GM21723 (cell line): Measurements from ENCODE around the gene SCN4B.
"Not testable (repeated sequence)": the region's sequence is repeated elsewhere in the genome, so short reads cannot be mapped to it uniquely, and the experiment has no call there.

ENCODE experiments used
- ATAC-seq: cut with Tn5 transposase; IDR thresholded peaks from one replicate; pipeline ENCODE4 v1.9.1; 2021; ENCODE audit warnings: mild to moderate bottlenecking, moderate library complexity; ENCODE audit not compliant: unreplicated experiment

The SCN4B gene, protein sequence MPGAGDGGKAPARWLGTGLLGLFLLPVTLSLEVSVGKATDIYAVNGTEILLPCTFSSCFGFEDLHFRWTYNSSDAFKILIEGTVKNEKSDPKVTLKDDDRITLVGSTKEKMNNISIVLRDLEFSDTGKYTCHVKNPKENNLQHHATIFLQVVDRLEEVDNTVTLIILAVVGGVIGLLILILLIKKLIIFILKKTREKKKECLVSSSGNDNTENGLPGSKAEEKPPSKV

DNA sequence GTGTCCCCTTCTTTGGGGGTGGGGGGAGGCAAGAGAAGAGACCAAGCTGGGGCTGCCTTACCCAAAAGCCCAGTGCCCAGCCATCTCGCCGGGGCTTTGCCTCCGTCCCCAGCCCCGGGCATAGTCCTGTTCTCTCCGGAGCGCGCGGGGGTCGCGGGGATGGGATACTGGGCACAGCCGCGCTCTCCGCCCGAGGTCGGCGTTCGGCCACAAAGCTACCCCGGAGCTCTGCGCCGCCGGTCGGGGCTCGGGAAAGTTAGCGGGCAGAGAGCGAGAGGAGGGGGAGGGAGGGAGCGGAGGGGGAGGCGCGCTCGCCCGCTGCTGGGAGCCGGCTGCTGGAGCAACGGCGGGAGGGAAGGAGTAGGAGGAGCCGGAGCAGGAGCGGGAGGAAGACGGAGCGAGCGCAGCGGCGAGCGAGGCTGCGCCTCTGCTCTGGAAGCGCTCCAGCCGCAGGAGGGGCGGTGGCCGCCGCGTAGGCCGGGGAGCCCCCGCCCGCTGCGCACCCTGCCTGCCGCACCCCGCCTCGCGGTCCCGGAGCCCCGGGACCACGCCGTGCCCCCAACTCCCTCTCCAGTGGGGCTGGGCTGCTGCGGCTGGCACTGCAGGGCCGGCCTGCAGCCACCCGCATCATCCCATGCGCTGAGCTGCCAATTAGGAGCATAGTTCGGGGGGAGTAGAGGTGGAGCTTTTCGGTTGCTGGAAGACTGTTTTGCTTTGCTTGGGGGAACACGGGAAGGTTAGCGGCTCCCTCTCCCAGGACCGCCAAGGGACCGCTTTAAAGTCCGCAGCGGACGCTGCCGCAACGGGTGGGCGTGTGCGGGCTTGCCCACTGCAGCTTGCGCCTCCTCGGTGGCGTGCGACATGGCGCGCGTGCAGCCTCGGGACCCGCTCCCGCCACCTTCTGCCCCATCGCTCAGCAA is at the start of gene SCN4B:
SCN4B (minus strand) TSS at position 272 of the 920 bp plus-strand sequence; CDS start at position 122, 150 bp downstream.
- no peak for ATAC-seq

DNA sequence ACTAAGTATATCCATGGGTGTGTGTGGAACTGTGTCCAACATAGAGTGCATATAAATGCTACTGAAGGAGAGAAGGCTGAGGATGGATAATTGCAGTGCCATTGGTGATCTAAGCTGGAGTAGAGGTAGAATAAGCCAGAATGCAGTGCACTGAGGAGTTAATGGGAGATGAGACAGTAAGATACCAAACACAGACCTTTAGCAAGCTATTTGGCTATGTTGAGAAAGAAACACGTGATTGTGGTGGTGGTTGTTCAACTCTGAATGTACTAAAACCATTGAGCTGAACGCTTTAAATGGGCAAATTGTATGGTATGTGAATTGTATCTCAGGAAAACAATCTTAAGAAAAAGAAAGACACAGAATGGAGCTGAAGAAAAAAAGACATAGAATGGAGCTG is 49.3 kb upstream of the SCN4B start:
- no peak for ATAC-seq

DNA sequence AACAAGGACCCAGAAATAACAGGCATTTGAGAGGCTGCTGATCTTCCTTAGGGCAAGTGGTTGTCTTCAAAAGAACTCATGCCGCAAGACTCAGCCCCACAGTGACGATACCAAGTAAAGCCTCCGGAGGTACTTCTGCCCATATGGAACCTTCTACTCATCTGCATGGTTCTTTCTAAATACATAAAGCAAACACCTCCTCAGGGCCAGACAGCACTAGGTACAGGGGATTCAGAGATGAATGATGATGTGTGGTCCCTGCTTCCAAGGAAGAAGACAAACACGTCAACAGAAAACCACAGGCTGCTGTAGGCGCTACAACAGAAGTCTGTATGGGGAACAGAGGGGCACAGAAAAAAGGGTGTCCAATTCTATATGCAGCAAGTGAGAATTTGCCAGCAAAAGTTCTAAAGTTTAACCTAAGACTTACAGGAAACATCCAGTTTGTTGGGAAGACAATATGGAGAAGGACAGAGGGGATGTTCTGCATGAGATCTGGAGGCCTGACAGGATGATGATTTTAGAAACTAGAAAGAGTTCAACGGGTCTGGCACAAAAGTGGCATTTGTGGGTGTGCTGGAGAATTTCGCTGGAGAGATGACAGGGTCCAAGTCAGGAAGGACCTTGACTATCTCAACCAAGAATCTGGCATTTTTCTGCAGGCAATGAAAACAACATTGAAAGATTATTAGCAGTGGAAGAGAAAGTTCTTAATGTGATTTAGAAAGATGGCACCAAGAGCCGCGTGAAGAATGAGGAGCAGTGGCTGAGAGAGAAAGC is 48.5 kb upstream of the SCN4B start:
- no peak for ATAC-seq

DNA sequence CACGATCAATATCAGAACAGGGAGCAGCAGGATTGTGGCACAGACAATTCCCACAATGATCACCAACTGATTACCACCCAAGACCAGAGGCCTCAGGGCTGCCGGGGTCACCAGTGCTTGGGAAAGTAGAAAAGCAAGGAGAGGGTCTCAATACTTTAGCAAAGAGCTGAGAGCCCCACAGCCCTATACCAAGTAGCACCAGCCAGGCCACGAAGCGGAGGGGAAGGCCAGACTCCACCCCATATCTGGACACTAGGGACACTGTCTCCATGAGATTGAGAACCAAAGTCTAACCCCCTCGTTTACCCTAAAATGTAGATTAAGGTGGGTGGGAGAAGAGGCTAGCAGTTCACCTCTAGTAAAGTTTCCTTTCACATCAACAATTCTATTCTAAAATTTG is 47.9 kb upstream of the SCN4B start:
- no peak for ATAC-seq

DNA sequence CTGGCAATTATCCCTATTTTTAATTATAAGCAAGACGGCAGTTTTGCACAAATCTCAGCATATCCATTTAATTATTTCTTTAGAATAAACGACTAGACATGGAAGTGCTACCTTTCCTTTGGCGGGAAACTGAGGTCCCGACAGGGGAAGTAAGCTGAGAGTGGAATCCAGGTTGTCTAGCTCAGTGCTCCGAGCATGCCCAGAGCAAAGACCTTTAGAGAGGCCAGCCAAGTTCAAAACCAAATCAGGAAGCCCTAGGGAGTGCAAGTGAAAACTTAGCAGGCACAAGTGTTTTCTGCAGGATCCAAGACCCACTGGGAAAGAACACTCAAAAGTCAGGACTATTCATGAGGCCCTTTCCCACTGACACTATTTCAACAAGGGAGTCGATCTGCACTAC is 46.5 kb upstream of the SCN4B start:
- ATAC-seq: no peak

DNA sequence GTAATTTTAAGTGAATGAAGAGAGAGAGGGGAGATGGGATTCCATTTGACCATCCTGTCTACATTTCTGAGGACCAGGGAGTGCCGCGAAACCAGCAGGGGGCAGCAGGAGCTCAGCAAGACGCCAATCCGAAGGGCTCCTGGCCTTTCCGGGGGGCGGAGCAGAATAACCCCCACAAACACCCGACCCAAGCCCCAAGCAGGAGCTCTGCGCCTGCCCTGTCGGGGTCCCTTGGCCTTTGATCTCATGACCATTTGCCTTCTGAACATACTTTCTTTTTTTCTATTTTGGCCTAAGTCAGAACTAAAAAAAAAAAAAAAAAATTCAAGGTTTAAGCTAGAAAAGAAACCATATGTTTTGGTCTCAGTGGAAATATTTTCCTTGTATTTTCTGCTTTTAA is 45.7 kb upstream of the SCN4B start:
- ATAC-seq: no peak

DNA sequence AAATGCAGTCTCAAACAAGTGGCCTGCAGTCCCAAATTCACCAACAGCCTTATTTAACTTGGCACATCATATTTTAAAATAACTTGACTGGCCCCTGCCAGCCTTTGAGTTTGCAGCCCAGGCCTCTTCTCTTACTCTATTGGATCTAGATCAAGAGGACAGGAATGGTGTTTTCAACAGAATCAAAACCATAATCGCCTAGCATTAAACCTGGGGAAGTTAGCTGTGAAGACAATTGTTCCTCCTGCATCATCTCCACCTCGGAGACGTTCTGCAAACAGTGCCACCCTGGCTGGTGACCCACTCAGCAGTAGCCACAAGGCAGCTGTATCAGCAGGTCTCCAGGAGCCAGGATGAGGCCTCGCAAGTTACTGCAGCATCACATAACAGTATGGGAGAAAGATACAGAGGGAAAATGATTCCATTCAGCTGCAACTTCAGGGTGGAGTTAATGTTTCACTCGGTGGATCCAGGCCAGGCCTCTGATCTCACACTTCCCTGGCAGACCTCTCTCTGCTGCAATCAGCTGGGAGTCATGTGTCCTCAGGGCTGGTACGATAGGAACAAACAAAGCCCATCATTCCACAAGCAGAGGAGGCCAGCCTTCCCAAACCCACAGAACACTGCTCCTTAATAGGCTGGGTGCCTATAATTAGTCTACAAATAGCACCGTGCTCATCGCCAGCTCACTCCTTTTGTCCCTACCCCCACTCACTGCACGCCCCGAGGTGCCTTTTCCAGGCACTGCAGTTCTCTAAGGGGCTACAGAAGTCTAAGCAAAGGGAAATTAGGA is 42.4 kb upstream of the SCN4B start:
- no peak for ATAC-seq

DNA sequence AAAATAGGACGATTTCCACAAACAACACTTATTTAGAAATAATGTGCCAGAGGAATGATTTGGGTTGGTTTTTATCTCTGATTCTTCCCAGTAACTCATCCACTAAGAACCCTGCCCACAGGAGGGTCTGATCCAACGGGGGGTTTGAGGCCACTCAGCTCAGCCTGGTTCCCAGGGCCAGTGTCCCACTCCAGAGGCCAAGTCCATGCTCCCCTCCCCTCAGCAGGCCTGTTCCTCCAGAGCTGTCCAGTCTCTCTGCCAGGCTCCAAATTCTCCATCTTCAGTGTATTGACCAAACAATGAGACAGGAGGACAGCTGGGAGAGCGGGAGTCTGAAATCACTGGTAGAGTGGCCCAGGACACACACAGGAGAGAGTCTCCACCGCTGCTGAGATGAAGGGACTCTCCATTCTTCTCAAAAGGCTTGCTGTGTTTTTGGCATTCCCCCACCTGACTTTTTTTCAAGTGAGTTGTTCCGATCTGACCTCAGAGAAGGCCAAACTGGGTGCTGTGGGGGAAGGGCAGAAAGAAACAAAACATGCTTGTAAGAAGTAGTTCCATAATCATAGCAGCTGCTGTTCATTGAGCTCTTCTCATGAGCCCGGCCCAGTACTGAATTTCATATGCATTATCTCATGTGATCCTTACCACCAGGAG is 41.4 kb upstream of the SCN4B start:
- ATAC-seq: no peak

DNA sequence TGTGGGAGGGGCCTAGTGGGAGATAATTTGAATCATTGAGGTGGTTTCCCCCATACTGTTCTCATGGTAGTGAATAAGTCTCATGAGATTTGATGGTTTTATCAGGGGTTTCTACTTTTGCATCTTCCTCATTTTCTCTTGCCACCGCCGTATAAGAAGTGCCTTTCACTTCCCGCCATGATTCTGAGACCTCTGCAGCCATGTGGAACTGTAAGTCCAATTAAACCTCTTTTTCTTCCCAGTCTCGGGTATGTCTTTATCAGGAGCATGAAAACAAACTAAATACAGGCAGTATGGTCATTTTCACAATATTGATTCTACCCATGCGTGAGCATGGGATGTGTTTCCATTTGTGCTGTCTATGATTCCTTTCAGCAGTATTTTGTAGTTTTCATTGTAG is 40.2 kb upstream of the SCN4B start:
- not testable (repeated sequence) for ATAC-seq

DNA sequence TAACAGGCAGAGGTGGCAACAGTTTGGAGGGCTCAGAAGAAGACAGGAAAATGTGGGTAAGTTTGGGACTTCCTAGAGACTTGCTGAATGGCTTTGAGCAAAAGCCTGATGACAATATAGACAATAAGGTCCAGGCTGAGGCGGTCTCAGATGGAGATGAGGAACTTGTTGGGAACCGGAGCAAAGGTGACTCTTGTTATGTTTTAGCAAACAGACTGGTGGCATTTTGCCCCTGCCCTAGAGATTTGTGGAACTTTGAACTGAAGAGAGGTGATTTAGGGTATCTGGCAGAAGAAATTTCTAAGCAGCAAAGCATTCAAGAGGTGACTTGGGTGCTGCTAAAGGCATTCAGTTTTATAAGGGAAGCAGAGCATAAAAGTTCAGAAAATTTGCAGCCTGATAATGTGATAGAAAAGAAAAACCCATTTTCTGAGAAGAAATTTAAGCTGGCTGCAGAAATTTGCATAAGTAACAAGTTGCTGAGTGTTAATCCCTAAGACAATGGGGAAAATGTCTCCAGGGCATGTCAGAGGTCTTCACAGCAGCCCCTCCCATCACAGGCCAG is 38.4 kb upstream of the SCN4B start:
- not testable (repeated sequence) for ATAC-seq

DNA sequence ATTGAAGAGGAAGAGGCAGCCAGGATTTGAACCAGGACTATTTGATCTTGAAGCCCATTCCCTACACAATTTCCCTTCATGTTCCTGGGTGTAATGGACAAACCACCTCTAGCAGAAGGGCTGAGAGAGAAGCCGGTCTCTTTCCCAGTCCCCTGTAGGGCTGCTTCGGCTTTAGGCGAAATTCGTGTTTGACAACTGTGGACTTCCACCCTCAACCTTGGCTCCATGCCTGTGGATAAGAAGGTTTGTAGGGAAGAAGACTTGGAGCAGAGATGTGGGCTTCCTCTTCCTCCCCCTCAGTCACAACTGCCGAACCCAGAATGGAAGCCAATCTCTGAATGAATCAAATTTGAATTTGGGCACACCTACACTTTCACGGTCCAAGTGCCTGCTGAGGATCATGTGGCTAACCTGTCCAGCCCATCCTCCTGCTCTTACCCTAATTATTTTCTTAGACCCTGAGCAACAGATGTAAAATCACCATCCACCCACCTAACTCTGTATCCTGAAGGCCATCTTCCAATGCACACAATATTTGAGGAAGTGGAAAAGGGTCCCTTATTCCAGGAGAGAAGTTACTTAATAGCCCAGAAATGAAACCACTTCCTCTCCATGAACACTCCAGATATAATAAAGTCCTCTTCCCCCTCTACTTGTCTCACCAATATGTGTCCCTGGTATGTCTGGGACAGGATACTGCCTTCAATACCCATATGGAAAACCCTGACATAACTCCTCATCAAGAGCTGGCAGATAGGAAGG is 33.9 kb upstream of the SCN4B start:
- ATAC-seq: no peak

DNA sequence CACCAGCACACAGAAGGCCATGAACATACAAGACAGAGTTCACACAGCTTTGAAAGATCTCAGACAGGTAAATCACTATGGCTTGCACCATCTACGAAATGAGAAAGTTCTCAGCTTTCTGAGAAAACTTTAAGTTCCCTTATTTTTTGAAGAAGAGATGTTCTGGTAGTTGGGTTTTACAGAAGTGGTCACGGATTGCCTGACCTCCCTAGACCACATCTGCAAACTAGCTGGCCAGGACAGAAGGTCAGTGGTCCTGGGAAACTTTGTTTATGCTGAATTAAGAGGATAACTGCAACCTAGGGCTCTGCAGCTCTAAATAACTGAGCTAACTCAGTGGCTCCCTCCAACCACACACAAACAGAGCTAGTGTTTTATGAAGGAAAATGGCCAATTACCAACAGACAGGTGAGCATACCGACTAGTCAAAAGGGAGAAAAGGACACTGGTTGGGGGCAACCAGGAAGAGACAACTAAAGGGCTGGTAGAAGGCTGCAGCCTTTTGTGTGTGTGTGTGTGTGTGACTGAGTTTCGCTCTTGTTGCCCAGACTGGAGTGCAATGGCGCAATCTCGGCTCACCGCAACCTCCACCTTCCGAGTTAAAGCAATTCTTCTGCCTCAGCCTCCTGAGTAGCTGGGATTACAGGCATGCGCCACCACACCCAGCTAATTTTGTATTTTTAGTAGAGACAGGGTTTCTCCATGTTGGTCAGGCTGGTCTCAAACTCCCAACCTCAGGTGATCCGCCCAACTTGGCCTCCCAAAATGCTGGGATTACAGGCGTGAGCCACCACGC is 32.4 kb upstream of the SCN4B start:
- no peak for ATAC-seq

DNA sequence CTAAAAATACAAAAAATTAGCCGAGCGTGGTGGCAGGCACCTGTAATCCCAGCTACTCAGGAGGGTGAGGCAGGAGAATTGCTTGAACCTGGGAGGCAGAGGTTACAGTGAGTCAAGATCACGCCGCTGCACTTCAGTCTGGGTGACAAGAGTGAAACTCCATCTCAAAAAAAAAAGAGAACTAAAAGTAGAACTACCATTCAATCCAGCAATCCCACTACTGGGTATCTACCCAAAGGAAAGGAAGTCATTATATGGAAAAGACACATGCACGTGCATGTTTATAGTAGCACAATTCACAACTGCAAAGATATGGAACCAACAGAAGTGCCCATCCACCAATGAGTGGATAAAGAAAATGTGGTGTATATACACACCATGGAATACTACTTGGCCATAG is 31.1 kb upstream of the SCN4B start:
- ATAC-seq: not testable (repeated sequence)

DNA sequence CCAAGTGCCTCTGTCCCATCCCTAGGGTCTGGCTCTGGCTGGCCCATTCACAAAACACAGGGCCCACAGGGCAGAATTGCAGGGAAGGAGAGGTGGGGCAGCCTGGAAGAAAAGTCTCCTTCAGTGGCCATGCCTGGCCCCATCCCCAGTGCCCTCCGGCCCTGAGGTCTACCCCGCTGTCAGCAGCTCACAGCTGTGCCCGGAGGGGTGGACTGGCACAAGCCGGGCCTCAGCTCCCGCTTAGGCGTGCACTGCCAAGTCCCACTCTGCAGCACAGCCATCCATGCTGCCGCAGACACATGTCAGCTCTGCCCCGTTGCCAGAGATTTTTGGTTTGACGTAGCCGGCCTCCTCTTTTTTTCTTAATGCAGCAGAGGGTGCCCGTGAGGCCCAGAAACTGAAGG is 27.7 kb upstream of the SCN4B start:
- no peak for ATAC-seq

DNA sequence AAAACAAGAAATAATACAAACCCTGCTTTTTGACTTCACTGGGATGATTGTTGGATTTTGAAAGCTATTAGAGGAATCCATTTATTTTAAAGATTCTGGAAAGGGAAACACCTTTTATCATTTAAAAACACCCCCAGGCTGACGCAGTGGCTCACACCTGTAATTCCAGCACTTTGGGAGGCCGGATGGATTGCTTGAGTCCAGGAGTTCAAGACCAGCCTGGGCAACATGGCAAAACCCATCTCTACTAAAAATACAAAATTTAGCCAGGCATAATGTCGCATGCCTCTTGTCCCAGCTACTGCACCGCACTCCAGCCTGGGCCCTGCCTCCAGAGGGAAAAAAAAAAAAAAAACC is 24.1 kb upstream of the SCN4B start:
- no peak for ATAC-seq

DNA sequence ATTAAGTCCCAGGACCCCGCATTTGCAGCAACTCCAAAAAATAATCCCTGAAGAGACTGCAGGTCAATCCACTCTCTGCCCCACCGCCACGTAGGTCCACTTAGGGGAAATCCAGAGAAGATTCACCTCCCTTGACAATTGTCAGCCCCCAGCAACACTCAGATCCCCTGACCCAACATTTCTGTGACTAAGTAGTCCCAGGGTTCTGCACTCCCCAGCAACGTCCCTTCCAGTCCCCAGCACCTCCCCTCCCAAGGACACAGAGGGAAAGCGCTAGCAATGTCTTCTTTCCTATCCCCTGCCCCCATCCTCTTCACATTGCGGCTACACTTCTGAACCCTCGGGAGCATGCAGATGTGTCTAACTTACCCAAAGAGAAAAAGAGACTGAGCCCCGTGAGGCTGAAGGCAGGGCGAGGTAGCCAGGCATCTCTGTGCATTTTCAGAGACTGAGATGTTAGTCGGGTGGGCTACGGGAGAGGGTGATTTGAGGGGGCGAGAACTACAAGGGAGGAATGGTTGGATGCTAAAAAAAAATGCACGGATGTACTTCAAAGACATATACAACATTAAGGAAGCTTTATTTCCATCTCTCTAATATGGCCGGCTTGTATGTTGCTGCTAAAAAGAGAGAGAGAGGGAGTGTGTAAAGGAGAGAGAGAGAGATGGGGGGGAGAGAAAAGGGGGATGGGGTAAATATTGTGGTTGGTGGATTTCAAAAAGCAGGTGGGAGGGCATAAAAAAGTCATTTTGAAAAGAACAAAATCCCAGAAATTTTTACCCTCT is 23.6 kb upstream of the SCN4B start, which contains the start of gene SCN2B:
SCN2B (minus strand) TSS at position 647 of the 785 bp plus-strand sequence; CDS start at position 439, 208 bp downstream.
- ATAC-seq: no peak
